Measurements from ENCODE around the gene BLVRA.

GRCh38 chr7:43749383-43749940 is 9.0 kb upstream of the BLVRA start:
- TF ChIP-seq POLR2A (IDR thresholded peaks at IDR 0.05; ENCODE audit: low read length) (no peak), GATA1 (IDR thresholded peaks at IDR 0.05; ENCODE audit: low read depth, low read length) (no peak)

Measured in erythroblast (primary cell).